HCT116 (cell line): Measurements from ENCODE around the gene GATM. TPM values are rescaled to one million over a fixed set of nuclear protein-coding genes. Genes with fewer than 3 reads are reported as not detected.

Source experiments
- ATAC-seq: fragments of 200-7000 bp; cut with Tn5 transposase; 2 replicates; pipeline ENCODE4 v1.9.1; 2020; ENCODE audit warnings: mild to moderate bottlenecking, moderate library complexity
- BruUV-seq: library from RNA; stranded (reverse); fragments of 400-500 nt; replicated peaks from 2 replicates; lab custom pipeline; 2021; lab: Mats Ljungman, UMichigan
- CTCF ChIA-PET: fragments of 300-600 bp; sonication (Branson Sonifier 250); formaldehyde crosslinking; loops from one replicate; lab custom pipeline; 2021; ENCODE audit warnings: antibody characterized with exemption; lab: Charles Lee
- POLR2A ChIA-PET: fragments of 300-600, 350-600 bp; sonication (Branson Sonifier 250); formaldehyde crosslinking; loops from one replicate; lab custom pipeline; 2021; ENCODE audit warnings: antibody characterized with exemption; lab: Charles Lee
- RAD21 ChIA-PET, 2 experiments: fragments of 300-600 bp; sonication (Branson Sonifier 250); formaldehyde crosslinking; loops; one replicate each; lab custom pipeline; 2023; ENCODE audit warnings: low total read pairs in 2 of 2; ENCODE audit not compliant: uncharacterized antibody in 2 of 2, unreplicated experiment in 2 of 2, low non-redundant PET in 1 of 2; lab: Charles Lee
- DNase-seq: peaks from one replicate; pipeline ENCODE4 v3.0.0-alpha.2; 2010; ENCODE audit warnings: low read depth, low spot score
- H2AFZ ChIP-seq: fragments of 200-600 bp; shearing (Covaris generic), sonication (generic); 2 replicates; pipeline ENCODE4 v1.6.1; 2017; ENCODE audit warnings: low read depth, mixed run types, mixed read lengths, antibody characterized with exemption, low read length; ENCODE audit not compliant: poor library complexity, severe bottlenecking
- H3K27ac ChIP-seq: 2 replicates; pipeline ENCODE4 v1.5.1; 2012; ENCODE audit warnings: low read depth, low read length
- H3K27me3 ChIP-seq: fragments of 200-600 bp; sonication (generic); 2 replicates; pipeline ENCODE4 v1.6.1; 2016; ENCODE audit warnings: mixed run types, low read length, mixed read lengths; ENCODE audit not compliant: insufficient read depth
- H3K36me3 ChIP-seq, 2 experiments: fragments of 200-500 bp in 1 of 2; fragments of 200-600 bp in 1 of 2; sonication (Bioruptor generic) in 1 of 2; sonication (generic) in 1 of 2; 2 replicates each; pipeline versions ENCODE4 v1.5.1 to v1.6.1; 2014 to 2016; ENCODE audit warnings: low read length in 2 of 2, inconsistent platforms in 1 of 2, mixed read lengths in 1 of 2, mixed run types in 1 of 2; ENCODE audit not compliant: insufficient read depth in 2 of 2, control insufficient read depth in 1 of 2
- H3K4me1 ChIP-seq, 2 experiments: fragments of 200-600 bp in 1 of 2; sonication (generic) in 1 of 2; 2 replicates each; pipeline versions ENCODE4 v1.5.1 to v1.6.1; 2012 to 2017; ENCODE audit warnings: low read length in 2 of 2, inconsistent platforms in 1 of 2, mild to moderate bottlenecking in 1 of 2, mixed read lengths in 1 of 2, mixed run types in 1 of 2, moderate library complexity in 1 of 2; ENCODE audit not compliant: insufficient read depth in 2 of 2, control insufficient read depth in 1 of 2
- H3K4me2 ChIP-seq: fragments of 200-600 bp; sonication (generic); 2 replicates; pipeline ENCODE4 v1.6.1; 2017; ENCODE audit warnings: mixed run types, low read length, mixed read lengths
- H3K4me3 ChIP-seq, 2 experiments: fragments of 200-600 bp in 1 of 2; sonication (generic) in 1 of 2; replicated peaks in 1 of 2; 2 replicates each; pipeline ENCODE4 v1.5.1; 2011 to 2016; ENCODE audit warnings: low read length in 2 of 2, control low read depth in 1 of 2, low read depth in 1 of 2, mild to moderate bottlenecking in 1 of 2, mixed read lengths in 1 of 2, mixed run types in 1 of 2
- H3K79me2 ChIP-seq: fragments of 200-600 bp; sonication (generic); 2 replicates; pipeline ENCODE4 v1.6.1; 2017; ENCODE audit warnings: mild to moderate bottlenecking, mixed run types, low read length, moderate library complexity, mixed read lengths; ENCODE audit not compliant: insufficient read depth
- H3K9ac ChIP-seq: fragments of 200-600 bp; sonication (generic); 2 replicates; pipeline ENCODE4 v1.6.1; 2016; ENCODE audit warnings: low read length, mixed read lengths
- H3K9me2 ChIP-seq: fragments of 200-600 bp; sonication (generic), shearing (Covaris generic); 2 replicates; pipeline ENCODE4 v1.6.1; 2017; ENCODE audit warnings: mixed run types, mild to moderate bottlenecking, moderate library complexity; ENCODE audit not compliant: insufficient read depth
- H3K9me3 ChIP-seq, 2 experiments: fragments of 200-500 bp in 1 of 2; fragments of 200-600 bp in 1 of 2; sonication (Bioruptor generic) in 1 of 2; sonication (generic) in 1 of 2; 2 replicates each; pipeline ENCODE4 v1.6.1; 2014 to 2017; ENCODE audit warnings: low read length in 2 of 2, mixed read lengths in 2 of 2, inconsistent platforms in 1 of 2, low read depth in 1 of 2, mild to moderate bottlenecking in 1 of 2, mixed run types in 1 of 2, moderate library complexity in 1 of 2; ENCODE audit not compliant: control insufficient read depth in 1 of 2, insufficient read depth in 1 of 2
- H4K20me1 ChIP-seq: fragments of 200-600 bp; sonication (generic), shearing (Covaris generic); 2 replicates; pipeline ENCODE4 v1.6.1; 2017; ENCODE audit warnings: mixed run types, mild to moderate bottlenecking, moderate library complexity; ENCODE audit not compliant: insufficient read depth
- CEBPB ChIP-seq: IDR thresholded peaks from 2 replicates; pipeline ENCODE4 v1.6.1; 2012; ENCODE audit warnings: low read depth
- EZH2 ChIP-seq: fragments of 200-600 bp; sonication (generic); IDR thresholded peaks from 2 replicates; pipeline ENCODE4 v1.6.1; 2017; ENCODE audit warnings: antibody characterized with exemption, mixed run types
- EZH2phosphoT487 ChIP-seq: fragments of 200-600 bp; IDR thresholded peaks from 2 replicates; pipeline ENCODE4 v1.6.1; 2018; ENCODE audit warnings: antibody characterized with exemption, borderline replicate concordance
- FOSL1 ChIP-seq: IDR thresholded peaks from 2 replicates; pipeline ENCODE4 v1.6.1; 2012; ENCODE audit warnings: low read depth
- JUND ChIP-seq: IDR thresholded peaks from 2 replicates; pipeline ENCODE4 v1.6.1; 2012
- POLR2A ChIP-seq: IDR thresholded peaks from 2 replicates; pipeline ENCODE4 v1.7.0; 2011; ENCODE audit warnings: borderline replicate concordance; ENCODE audit not compliant: insufficient read depth, insufficient read length; ENCODE audit errors: extremely low read depth
- SIN3A ChIP-seq: IDR thresholded peaks from 2 replicates; pipeline ENCODE4 v1.6.1; 2012; ENCODE audit warnings: low read depth
- TCF7L2 ChIP-seq: IDR thresholded peaks from 2 replicates; pipeline ENCODE4 v1.7.0; 2011; ENCODE audit warnings: borderline replicate concordance, inconsistent platforms; ENCODE audit not compliant: insufficient read depth, insufficient read length; ENCODE audit errors: extremely low read depth
- ZNF274 ChIP-seq: fragments of 200-500 bp; sonication (Bioruptor generic); IDR thresholded peaks from 2 replicates; pipeline ENCODE4 v1.6.1; 2014; ENCODE audit warnings: mild to moderate bottlenecking, low read depth, low read length, inconsistent platforms
- intact Hi-C: fragments of 100-400 bp; cut with micrococcal nuclease; formaldehyde crosslinking; loops from 2 replicates; pipeline ENCODE4 v1.10.0; 2022
- total RNA-seq: library from RNA; stranded (reverse); gene quantifications from one replicate; pipeline ENCODE4 v1.2.1, GENCODE V29; 2021; ENCODE audit not compliant: unreplicated experiment
- TF ChIP-seq, protein P1 (sequence below): IDR thresholded peaks from 2 replicates; pipeline ENCODE4 v1.6.1; 2011; ENCODE audit warnings: mild to moderate bottlenecking, low read length, moderate library complexity; ENCODE audit not compliant: insufficient replicate concordance; ENCODE audit errors: extremely low read depth

Gene GATM
- total RNA-seq, 1 experiment from 2014 or later = 3.1 TPM

DNA sequence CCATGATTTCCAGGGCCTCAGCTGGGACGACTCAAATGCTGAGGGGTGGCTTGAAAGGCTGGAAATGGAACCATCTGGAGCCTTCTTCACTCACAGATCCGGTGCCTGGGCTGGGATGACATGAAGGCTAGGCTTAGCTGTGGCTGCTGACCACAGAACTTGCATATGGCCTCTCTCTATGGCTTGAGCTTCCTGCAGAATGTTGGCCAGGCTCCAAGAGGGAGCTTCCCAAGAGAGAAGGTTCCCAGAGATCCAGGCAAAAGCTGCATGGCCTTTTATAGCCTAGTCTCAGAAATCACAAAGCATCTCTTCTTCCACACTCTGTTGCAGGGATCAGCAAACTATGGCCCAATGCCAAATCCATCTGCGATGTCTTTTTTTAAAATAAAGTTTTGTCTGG lies 44.8 kb downstream of the GATM start:
- no peaks in the 10 kb centered on the region for H3K4me1 ChIP-seq
- BruUV-seq = no TSS peak
- H3K4me2 ChIP-seq = no peak overlapping the region
- intact Hi-C loops = no loop called here
- DNase-seq (no peak), ATAC-seq (no peak)
- ChIA-PET RAD21 (no interaction called here), CTCF (no interaction called here), POLR2A (no interaction called here)
- no peaks in the 10 kb centered on the region for H3K36me3 ChIP-seq
- no peak for TF ChIP-seq SIN3A
- TF ChIP-seq EZH2phosphoT487 = no peak
- no peak for TF ChIP-seq ZNF274
- no peak for TF ChIP-seq POLR2A
- no peak for TF ChIP-seq FOSL1
- no peak for TF ChIP-seq EZH2
- no peak for TF ChIP-seq CEBPB
- TF ChIP-seq, protein P1, sequence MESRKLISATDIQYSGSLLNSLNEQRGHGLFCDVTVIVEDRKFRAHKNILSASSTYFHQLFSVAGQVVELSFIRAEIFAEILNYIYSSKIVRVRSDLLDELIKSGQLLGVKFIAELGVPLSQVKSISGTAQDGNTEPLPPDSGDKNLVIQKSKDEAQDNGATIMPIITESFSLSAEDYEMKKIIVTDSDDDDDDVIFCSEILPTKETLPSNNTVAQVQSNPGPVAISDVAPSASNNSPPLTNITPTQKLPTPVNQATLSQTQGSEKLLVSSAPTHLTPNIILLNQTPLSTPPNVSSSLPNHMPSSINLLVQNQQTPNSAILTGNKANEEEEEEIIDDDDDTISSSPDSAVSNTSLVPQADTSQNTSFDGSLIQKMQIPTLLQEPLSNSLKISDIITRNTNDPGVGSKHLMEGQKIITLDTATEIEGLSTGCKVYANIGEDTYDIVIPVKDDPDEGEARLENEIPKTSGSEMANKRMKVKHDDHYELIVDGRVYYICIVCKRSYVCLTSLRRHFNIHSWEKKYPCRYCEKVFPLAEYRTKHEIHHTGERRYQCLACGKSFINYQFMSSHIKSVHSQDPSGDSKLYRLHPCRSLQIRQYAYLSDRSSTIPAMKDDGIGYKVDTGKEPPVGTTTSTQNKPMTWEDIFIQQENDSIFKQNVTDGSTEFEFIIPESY = no peak
- no peak for TF ChIP-seq JUND
- no peak for TF ChIP-seq TCF7L2
- no peak overlapping the region for H3K9ac ChIP-seq
- no peaks in the 10 kb centered on the region for H3K9me3 ChIP-seq
- H3K4me3 ChIP-seq = no peak overlapping the region
- no peak overlapping the region for H2AFZ ChIP-seq
- H3K27me3 ChIP-seq = no peaks in the 10 kb centered on the region
- no peak overlapping the region for H3K27ac ChIP-seq
- H4K20me1 ChIP-seq = no peaks in the 10 kb centered on the region
- no peaks in the 10 kb centered on the region for H3K9me2 ChIP-seq
- H3K79me2 ChIP-seq = no peaks in the 10 kb centered on the region
